Forelimb muscle (tissue), 1 donor: ENCODE data around the gene F7. TPM values are rescaled to one million over a fixed set of nuclear protein-coding genes. Genes with fewer than 3 reads are reported as not detected.

Experiments
- DNase-seq: peaks from one replicate; pipeline ENCODE4 v3.0.0-alpha.2; 2013; ENCODE audit warnings: low read depth
- polyA plus RNA-seq: library from polyadenylated mRNA; unstranded; fragments of 120-200 nt; gene quantifications from one replicate; pipeline ENCODE4 v1.2.1, GENCODE V29; 2013; ENCODE audit not compliant: insufficient read length

The F7 gene
- polyA plus RNA-seq, 1 donor, result 1.5 TPM

DNA sequence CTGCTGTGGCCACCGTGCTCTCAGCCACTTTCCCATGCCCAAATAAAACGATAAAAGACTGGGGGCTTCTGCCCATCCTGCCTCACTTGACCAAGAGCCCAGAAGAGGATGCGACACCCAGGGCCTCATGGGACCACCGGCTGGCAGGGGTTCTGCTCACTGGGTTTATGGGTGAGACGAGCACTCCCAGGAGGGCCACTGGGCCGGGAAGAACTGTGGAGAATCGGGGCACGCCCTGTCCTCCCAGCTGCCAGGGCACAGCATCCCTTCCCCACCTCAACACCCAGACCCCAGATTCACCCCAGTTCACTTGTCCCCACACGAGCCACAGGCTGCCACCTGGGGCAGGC, 12.3 kb downstream of the F7 start:
- no peak for DNase-seq

DNA sequence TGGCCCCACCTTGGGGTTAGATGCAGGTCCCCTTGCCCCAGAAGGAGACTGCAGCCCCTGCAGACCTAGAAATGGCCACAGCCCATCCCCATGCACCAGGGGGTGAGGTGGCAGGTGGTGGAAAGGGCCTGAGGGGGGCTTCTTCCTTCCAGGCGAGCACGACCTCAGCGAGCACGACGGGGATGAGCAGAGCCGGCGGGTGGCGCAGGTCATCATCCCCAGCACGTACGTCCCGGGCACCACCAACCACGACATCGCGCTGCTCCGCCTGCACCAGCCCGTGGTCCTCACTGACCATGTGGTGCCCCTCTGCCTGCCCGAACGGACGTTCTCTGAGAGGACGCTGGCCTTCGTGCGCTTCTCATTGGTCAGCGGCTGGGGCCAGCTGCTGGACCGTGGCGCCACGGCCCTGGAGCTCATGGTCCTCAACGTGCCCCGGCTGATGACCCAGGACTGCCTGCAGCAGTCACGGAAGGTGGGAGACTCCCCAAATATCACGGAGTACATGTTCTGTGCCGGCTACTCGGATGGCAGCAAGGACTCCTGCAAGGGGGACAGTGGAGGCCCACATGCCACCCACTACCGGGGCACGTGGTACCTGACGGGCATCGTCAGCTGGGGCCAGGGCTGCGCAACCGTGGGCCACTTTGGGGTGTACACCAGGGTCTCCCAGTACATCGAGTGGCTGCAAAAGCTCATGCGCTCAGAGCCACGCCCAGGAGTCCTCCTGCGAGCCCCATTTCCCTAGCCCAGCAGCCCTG, 12.8 kb downstream of the F7 start:
- DNase-seq, result no peak

DNA sequence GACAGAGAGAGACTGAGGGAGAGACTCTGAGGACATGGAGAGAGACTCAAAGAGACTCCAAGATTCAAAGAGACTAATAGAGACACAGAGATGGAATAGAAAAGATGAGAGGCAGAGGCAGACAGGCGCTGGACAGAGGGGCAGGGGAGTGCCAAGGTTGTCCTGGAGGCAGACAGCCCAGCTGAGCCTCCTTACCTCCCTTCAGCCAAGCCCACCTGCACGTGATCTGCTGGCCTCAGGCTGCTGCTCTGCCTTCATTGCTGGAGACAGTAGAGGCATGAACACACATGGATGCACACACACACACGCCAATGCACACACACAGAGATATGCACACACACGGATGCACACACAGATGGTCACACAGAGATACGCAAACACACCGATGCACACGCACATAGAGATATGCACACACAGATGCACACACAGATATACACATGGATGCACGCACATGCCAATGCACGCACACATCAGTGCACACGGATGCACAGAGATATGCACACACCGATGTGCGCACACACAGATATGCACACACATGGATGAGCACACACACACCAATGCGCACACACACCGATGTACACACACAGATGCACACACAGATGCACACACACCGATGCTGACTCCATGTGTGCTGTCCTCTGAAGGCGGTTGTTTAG, 13.7 kb downstream of the F7 start:
- DNase-seq, result no peak

DNA sequence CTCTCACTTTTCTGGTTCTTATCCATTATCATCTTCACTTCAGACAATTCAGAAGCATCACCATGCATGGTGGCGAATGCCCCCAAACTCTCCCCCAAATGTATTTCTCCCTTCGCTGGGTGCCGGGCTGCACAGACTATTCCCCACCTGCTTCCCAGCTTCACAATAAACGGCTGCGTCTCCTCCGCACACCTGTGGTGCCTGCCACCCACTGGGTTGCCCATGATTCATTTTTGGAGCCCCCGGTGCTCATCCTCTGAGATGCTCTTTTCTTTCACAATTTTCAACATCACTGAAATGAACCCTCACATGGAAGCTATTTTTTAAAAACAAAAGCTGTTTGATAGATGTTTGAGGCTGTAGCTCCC, 14.2 kb downstream of the F7 start:
- no peak for DNase-seq

DNA sequence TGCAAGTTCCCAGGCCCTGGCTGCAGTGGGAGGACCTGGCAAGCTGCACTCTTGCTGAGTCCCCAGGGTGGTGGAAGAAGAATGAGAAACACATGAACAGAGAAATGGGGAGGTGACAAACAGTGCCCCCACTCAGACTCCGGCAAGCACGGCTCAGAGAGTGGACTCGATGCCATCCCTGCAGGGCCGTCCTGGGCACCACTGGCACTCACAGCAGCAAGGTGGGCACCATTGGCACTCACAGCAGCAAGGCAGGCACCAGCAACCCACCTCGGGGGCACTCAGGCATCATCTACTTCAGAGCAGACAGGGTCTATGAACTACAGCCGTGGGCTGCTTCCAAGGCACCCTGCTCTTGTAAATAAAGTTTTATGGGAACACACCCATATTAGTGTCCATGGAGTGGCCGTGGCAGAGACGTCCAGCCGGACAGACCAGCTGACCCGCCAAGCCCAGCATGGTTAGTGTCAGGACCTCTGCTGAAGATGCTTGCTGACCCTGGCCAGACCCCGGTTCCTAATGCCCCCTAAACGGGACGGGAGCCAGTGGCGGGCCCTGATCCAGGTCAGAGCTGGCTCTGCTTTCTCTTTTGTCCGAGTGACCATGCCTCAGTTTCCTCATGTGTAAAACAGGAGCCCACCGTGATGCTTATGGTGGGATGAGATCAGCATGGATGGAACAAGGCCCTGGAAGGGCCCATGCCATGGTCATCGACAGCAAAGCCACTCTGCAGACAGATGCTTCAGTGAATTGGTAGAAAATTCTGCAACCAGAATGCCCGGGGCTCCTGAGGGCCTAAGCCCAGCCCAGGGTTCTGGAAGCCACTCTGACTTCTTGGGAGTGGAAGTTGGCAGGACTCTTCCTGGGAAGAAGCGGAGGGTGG, 14.9 kb downstream of the F7 start:
- no peak for DNase-seq

DNA sequence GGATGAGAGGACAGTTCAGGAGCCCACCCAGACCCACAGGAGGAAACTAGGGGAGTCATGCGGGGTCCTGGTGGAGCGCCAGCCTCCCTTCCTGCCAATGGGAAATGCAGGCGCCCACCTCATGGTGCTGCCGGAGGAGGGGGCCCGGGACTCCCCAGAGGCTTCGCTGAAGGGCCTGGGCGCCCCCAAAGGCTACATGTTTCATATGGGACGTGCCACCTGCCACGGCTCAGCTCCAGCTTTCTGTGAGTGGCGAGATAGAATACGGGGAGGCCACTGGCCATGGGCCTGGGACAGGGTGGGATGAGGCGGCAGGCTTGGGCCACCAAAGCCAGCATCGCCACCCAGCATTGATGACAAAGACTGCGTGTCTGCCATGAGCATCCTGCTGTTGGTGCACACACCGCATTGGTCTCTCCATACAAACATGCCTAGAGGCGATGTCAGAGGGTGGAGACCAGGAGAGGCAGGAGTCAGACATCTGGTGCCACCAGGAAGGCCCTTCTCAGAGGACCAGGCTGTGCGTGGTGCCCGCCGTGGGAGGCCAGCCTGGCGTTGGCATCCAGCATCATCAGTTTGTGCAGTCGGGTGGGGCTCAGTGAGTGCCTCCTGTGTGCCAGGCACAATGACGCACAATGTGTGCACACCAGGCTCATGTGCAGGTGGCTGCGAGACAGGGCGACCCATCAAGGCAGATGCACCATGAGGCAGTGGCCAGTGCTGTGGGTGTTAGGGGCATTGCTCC, 15.8 kb downstream of the F7 start:
- DNase-seq, result no peak

DNA sequence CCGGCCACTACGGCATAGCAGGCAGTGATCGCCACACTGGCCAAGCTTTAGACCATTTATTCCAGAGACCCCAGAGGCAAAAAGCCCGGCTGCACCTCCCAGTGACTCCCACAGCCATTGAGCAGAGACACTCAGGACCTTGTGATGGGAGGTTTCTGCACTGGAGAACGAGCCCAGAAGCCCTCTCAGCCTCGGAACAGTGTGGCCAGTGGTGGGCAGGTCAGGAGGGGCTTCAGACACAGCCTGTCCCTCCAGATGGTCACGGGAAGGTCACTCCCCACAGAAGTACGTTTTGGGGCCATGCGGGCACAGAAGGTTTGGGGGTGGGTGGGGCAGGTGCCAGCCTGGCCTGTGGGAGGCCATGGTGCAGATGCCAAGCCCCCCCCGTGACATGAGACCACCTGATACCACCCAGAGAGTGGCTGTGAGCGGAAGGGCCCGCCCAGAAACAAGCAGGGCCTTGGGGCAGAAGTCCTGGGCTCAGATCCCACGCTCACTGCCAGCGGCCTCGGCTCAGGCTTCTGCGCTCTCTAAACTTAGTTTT, 16.4 kb downstream of the F7 start:
- no peak for DNase-seq

DNA sequence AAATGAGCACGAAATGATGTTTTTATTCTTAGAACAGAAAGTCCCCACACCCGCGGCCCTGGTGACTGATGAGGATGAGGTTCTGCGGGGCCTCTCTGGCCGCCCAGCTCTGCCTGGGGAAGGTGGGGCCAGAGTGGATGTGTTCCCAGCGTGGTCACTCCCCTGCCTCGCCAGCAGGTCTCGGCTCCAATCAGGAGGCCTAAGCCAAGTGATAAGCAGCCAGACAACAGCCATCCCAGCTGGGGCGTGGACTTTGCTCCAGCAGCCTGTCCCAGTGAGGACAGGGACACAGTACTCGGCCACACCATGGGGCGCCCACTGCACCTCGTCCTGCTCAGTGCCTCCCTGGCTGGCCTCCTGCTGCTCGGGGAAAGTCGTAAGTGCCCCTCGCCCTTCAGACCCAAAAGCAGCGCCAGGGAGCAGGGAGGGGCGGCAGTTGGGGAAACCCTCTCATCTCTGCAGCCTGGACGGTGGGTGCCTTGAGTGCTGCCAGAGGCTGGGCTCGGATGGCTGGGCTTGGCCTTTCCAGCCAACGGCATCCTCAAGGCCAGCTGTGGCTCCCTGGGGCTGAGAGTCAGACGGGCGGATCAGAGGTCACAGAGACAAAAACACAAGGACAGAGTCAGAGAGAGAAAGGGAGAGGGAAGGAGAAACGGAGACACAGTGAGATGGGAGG, 17.1 kb downstream of the F7 start, which contains the start of gene F10:
TSS of gene F10 (plus strand) at position 250 of the 676 bp plus-strand sequence. CDS start at position 307, 57 bp downstream.
- DNase-seq, result no peak

DNA sequence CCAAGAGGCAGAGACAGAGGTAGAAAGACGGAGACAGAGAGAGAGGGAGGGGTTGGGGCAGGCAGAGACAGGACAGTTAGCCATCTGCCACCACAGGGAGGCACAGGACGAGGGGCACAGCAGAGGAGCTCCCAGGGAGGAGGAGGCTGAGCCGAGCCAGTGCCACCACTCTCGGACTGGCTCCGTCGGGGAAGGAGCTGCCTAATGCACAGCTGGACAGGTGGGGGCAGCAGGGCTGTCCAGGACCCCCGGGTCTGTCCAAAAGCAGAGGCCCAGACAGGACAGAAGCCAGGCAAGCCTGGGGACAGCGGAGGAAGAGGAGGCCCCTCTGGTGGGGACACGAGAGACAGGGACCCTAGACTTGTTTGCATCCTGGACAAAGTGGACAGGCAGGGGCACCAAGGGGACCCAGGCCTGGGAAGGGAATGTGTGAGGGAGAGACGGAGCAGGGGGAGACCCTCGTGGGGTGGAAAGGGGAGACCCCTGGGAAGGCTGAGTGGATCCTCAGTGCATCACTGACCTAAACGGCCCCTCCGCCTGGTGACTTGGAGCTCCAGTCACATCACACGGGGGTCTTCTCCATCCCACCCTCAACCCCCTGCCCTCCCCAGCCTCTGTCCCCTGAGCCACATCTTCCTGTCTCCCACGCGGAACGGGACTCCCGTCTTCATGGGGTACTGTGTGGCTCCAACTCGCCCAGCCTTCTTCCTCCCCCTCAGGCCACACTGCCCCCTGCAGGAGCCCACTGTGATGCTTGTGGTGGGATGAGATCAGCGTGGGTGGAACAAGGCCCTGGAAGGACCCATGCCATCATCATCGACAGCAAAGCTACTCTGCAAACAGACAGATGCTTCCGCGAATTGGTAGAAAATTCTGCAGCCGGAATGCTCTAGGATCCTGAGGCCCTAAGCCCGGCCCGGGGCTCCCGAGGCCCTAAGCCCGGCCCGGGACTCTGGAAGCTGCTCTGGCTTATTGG, 17.9 kb downstream of the F7 start:
- DNase-seq, result peak; percentile 14

DNA sequence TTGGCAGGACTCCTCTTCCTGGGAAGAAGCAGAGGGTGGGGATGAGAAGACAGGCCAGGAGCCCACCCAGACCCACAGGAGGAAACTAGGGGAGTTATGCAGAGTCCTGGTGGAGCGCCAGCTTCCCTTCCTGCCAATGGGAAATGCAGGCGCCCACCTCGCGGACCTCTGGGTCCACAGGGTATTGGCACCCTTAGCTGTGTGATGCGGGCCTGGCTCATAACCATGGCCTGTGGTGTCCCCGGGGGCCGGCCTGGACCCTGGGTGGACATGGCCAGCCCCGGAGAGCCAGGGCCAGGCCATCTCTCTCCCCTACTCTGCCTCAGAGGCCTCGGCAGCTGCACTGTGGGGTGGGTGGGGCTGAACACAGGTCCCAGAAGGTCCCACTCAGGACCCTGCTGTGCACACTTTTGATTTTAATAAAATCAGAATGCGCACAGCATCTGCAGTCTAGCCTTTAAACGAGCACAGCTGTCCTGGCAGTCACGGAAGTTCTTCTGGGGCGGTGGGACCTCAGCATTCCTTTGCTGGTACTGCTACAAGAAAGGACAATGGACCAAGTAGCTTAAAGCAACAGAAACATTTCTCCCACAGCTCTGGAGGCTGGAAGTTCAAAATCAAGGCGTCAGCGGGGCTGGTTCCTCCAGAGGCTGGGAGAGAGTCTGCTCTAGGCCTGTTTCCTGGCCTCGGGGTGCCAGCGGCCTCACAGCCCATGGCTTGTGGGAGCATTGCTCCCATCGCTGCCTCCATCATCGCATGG, 18.8 kb downstream of the F7 start:
- no peak for DNase-seq

DNA sequence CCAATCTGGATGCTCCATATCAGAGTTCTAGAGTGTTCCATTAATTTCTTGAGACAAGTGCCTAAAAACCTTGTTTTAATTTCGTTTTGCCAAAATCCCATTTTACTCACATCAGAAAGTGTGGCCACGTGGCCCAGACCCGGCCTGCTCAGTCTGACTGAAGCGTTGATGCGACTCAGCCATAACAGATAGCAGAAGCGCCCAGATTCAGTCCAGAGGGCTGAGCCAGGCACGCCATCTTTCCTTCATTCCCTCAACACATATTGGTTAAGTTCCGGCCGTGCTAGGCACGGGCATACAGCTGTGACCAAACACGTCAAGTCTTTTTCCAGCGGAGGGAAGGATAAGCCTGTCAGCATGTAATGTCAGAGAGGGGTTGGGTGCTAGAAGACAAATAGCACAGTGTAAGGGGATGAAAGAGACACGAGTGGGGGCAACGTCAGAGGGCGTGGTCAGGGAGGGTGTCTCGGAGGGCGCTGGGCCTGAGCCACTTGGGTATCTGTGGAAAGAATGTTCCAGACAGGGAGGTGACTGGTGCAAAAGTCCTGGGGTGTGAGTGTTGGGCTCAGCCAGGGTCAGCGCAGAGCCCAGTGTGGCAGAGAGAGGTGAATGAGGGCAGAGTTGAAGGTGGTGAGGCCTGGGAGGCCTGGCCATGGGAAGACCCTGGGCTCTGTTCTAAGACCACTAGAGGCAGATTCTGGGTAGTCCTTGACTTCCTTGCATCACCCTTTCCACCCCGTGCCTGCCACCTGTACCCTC, 20.1 kb downstream of the F7 start:
- DNase-seq, result no peak

DNA sequence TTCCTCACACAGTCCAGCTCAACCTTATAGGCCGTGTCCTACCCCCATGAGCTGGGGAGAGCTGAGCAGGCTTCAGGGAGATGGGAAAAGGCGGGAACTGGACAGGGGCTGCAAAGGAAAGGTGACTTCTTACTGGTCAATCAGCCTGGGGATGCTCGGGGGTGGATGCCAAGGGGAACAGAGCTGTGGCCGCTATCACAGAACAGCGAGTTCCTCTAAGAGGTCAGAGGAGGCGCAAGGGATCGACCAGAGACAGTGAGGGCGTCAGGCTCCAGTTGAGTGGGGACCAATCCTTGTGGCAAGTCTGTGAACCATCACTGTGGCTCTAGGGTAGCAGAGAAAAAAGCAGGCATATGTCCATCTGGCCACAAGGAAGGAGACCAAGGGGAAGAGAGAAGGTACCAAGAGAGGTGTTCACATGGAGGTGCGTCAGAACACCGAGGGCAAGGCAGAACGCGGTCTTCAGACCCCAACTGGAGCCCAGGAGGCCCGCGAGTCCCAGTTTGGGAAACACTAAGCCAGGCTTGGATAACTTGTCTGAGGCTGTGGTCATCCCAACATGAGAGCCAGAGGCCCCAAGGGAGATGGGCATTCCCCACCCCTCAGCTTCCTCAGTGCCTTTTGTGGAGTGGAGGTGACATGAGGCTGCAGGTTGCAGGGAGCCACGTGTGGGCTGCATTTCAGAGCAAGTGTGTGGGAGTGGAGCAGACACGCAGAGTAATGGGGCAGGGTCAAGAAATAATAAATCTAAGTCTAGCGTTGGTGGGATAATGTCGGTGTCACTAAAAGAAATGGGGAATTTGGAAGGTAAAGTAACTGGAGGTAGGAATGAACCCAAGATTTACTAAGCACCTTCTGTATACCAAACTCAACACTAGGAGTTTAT, 20.9 kb downstream of the F7 start:
- DNase-seq, result no peak

DNA sequence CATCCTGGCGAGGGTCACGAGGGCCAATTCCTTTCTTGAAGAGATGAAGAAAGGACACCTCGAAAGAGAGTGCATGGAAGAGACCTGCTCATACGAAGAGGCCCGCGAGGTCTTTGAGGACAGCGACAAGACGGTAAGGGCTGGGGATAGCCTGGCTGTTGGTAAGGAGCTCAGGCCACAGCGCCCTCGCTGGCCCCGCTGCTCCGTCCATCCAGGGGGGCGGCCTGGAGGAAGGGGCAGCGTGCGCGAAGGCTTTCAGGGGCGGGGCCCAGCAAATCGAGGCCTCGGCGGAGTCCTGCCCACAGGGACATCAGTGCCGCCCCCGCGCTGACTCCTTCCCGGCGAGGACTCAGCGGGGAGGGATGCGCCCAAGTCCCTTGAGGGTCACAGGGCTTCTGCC, 23.9 kb downstream of the F7 start:
- no peak for DNase-seq

DNA sequence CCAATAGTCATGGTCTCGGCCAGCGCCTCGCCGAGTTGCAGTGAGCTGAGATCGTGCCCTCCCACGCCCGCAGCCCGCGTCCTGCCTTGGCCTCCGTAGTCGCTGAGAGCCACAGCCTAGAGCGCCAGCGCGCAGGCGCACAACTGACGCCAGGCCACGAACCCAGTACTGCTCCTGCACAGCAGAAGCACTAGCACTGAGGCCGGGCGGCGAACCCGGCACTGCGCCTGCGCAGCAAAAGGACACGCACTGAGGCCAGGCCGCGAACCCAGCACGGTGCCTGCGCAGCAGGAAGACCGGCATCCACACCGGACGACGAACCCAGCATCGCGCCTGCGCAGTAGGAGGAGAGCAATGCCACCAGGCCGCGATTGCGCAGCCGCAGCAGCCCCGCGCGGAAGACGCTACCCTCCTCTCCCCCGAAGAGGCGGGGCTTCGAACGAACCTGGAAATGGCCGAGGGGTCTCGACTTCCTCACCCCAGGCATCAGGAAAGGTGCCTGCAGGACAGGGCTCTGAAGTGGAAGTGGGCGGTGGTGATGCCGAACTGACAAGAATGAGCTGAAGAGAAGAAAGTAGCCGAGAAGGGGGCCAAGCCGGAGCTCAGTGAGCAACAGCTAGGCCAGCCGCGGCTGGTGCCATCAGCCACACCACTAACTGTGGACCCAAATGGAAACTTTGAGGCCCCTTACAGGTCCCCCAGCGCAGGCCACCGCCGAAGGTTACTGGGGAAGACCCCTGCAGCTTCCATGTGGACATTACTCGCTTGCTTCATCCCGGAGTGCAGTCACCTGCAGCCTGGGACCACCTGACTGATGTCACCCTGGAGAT, 24.5 kb downstream of the F7 start:
- DNase-seq, result no peak

DNA sequence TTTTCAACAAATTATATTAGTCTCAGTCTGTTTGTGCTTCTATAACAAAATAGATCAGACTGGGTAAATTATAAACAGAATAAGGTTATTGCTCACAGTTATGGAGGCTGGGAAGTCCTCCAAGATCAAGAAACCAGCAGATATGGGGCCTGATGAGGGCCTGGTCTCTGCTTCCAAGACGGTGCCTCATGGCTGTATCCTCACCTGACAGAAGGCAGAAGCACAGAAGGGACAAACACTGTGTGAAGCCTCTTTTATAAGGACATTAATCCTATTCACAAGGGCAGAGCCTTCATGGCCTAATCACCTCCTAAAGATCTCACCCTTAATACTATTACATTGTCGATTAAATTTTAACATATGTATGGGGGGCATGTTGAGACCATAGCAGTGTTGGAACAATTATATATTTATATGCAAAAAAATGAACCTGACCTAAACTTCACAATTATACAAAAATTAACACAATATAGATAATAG, 29.7 kb downstream of the F7 start:
- no peak for DNase-seq

DNA sequence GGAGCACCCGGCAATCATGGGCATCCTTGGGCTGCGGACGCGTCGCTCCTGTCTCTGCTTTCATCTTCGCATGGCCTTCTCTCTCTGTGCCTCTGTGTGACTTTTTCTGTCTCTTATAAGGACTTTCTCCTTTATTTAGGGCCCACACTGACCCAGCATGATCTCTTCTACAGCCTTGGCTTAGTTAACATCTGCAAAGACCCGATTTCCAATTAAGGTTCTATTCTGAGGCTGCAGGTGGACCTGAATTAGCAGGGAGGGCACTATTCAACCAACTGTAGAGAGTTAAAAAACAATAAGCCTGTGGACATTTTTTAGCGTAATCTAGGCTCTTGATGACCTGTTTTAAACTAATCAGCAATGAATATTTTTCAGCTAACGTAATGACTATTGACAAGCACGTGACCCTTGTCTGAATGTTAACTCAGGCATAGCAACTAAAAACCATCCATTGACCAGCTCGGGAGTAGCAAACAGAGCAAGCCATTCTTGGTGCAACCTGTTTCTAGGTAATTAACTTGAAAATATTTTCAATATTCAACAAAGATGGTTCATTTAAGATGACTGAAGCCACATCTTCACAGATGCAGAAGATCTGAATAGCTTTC, 32.2 kb downstream of the F7 start:
- DNase-seq, result no peak
